ENCODE data around the gene MBIP.
A peak's percentile ranks its signal among the peaks of the same experiment; 100 is the strongest.

Gene MBIP

GRCh38 chr14:36319899-36320199 lies 588 bp downstream of the MBIP start:
- no peaks in the 10 kb centered on the region; the same call in 1 of the 2 replicates for H3K36me3 ChIP-seq
- peak overlapping the region; percentile 96 for H3K4me3 ChIP-seq (ENCODE audit: low read depth, low read length)
- H3K27me3 ChIP-seq (ENCODE audit: insufficient read depth, low read depth, severe bottlenecking), result no peaks in the 10 kb centered on the region
- TF ChIP-seq CTCF (IDR thresholded peaks at IDR 0.05; ENCODE audit: low read depth, low read length), result no peak
- no peaks in the 10 kb centered on the region for H3K9me3 ChIP-seq (ENCODE audit: severe bottlenecking)
- peak overlapping the region; percentile 82 for H3K27ac ChIP-seq
- DNase-seq, result no peak

- Histone ChIP-seq H3K36me3 (peaks cover 12% of the 10 kb centered on the region), H3K9me3 (ENCODE audit: severe bottlenecking) (no peaks in the 10 kb centered on the region), H3K4me3 (ENCODE audit: low read depth, low read length) (no peak overlapping the region), H3K27me3 (ENCODE audit: insufficient read depth, low read depth, severe bottlenecking) (no peaks in the 10 kb centered on the region), H3K27ac (no peak overlapping the region)
- TF ChIP-seq CTCF (IDR thresholded peaks at IDR 0.05; ENCODE audit: low read depth, low read length), result no peak
- DNase-seq, result no peak
Measured at GRCh38 chr14:36317650-36318049, 2.8 kb downstream of the MBIP start.

- H3K4me3 ChIP-seq (ENCODE audit: low read depth, low read length), result no peak overlapping the region
- peaks cover 20% of the 10 kb centered on the region for H3K36me3 ChIP-seq
- no peak for DNase-seq
- no peaks in the 10 kb centered on the region for H3K27me3 ChIP-seq (ENCODE audit: insufficient read depth, low read depth, severe bottlenecking)
- H3K27ac ChIP-seq, result no peak overlapping the region
- TF ChIP-seq CTCF (IDR thresholded peaks at IDR 0.05; ENCODE audit: low read depth, low read length), result no peak
- no peaks in the 10 kb centered on the region for H3K9me3 ChIP-seq (ENCODE audit: severe bottlenecking)
Measured at GRCh38 chr14:36316131-36316530, 4.3 kb downstream of the MBIP start.

- no peak for TF ChIP-seq CTCF (IDR thresholded peaks at IDR 0.05; ENCODE audit: low read depth, low read length)
- no peaks in the 10 kb centered on the region for H3K9me3 ChIP-seq (ENCODE audit: severe bottlenecking)
- peaks cover 27% of the 10 kb centered on the region for H3K36me3 ChIP-seq
- DNase-seq, result no peak
- H3K4me3 ChIP-seq (ENCODE audit: low read depth, low read length), result no peak overlapping the region
- no peaks in the 10 kb centered on the region for H3K27me3 ChIP-seq (ENCODE audit: insufficient read depth, low read depth, severe bottlenecking)
- H3K27ac ChIP-seq, result no peak overlapping the region
Measured at GRCh38 chr14:36315159-36315853, 5.1 kb downstream of the MBIP start.

GRCh38 chr14:36313898-36314297 lies 6.5 kb downstream of the MBIP start:
- Histone ChIP-seq H3K36me3 (peaks cover 36% of the 10 kb centered on the region), H3K4me3 (ENCODE audit: low read depth, low read length) (no peak overlapping the region), H3K27ac (no peak overlapping the region), H3K9me3 (ENCODE audit: severe bottlenecking) (no peaks in the 10 kb centered on the region), H3K27me3 (ENCODE audit: insufficient read depth, low read depth, severe bottlenecking) (no peaks in the 10 kb centered on the region)
- no peak for DNase-seq
- TF ChIP-seq CTCF (IDR thresholded peaks at IDR 0.05; ENCODE audit: low read depth, low read length), result no peak

- DNase-seq, result no peak
- no peak overlapping the region for H3K27ac ChIP-seq
- H3K4me3 ChIP-seq (ENCODE audit: low read depth, low read length), result no peak overlapping the region
- TF ChIP-seq CTCF (IDR thresholded peaks at IDR 0.05; ENCODE audit: low read depth, low read length), result no peak
- no peaks in the 10 kb centered on the region for H3K27me3 ChIP-seq (ENCODE audit: insufficient read depth, low read depth, severe bottlenecking)
- H3K36me3 ChIP-seq, result peaks cover 43% of the 10 kb centered on the region
- H3K9me3 ChIP-seq (ENCODE audit: severe bottlenecking), result no peaks in the 10 kb centered on the region
Measured at GRCh38 chr14:36313206-36313605, 7.2 kb downstream of the MBIP start.
